Fibroblast of the aortic adventitia (primary cell): Measurements from ENCODE around the gene NAGLU. TPM values are rescaled to one million over a fixed set of nuclear protein-coding genes. Genes with fewer than 3 reads are reported as not detected.

ENCODE experiments used
- DNase-seq: peaks from one replicate; pipeline ENCODE4 v3.0.0-alpha.2; 2010; ENCODE audit warnings: low read depth
- H3K4me3 ChIP-seq: 2 replicates; pipeline ENCODE4 v1.5.1; 2011; ENCODE audit warnings: low read depth, mild to moderate bottlenecking, control low read depth, low read length, moderate library complexity
- CTCF ChIP-seq: IDR thresholded peaks from 2 replicates; pipeline ENCODE4 v1.5.1; 2011; ENCODE audit warnings: mild to moderate bottlenecking, low read length, control low read depth, inconsistent platforms; ENCODE audit not compliant: insufficient read depth
- small RNA-seq: library from RNA; depleted of rRNA; stranded (forward); fragments of <200 nt; gene quantifications from one replicate; pipeline ENCODE3, GENCODE V24; 2012
- total RNA-seq: library from RNA; depleted of rRNA; stranded (reverse); fragments of >200 nt; gene quantifications from 2 replicates; pipeline ENCODE4 v1.2.3, GENCODE V29; 2012; ENCODE audit warnings: low replicate concordance

Gene NAGLU
- total RNA-seq, 1 donor: 41.8 TPM

DNA sequence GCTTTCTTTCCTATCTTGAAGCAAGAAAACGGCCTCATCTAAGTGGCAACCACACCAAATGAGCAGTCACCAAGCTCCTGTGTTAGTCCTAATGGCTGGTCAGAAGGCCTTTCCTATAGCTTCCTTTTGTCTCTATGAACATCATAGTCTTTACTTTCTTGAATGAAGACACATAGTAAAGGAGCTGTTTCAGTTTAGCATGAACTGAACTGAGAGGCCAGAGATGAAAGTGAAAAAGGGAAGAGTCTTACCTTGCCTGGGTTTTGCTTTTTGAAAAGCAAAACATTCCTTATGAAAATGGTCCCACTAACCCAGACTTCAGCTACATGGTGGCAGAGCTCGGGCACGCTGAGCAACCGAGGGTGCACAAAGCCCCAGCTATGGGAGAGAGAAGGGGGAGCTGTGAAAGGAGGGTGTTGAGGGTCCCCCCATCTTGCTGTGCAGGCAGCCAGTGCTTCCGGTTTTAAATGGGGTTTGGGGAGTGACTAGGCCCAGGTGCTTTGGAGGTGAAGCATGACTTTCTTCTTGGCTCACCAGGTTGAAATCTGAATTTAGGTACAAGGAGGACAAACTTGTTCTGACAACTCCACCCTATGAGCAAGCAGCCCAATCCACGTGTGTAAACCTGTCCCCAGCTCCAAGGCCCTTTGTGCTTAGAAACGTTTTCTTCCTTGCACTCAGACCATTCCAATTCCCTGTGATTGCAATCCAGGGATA, 50.6 kb downstream of the NAGLU start:
- no peak overlapping the region for H3K4me3 ChIP-seq
- no peak for DNase-seq
- TF ChIP-seq CTCF: no peak

DNA sequence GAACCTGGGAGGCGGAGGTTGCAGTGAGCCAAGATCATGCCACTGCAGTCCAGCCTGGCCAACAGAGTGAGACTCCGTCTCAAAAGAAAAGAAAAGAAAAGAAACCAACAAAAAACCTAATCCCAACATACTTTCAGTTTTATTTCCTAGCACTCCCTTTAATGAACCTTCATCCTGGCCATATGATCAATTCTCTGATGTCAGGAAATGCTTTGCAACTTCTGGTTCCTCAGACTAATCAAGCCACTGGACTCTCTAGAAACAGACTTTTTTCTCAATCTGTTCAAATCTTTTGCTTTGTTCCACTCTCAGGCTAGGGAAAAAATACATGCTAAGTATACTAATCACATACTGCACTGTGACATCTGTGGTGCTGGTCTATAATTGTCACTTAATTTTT, 54.8 kb downstream of the NAGLU start:
- no peak for DNase-seq
- H3K4me3 ChIP-seq: no peak overlapping the region

DNA sequence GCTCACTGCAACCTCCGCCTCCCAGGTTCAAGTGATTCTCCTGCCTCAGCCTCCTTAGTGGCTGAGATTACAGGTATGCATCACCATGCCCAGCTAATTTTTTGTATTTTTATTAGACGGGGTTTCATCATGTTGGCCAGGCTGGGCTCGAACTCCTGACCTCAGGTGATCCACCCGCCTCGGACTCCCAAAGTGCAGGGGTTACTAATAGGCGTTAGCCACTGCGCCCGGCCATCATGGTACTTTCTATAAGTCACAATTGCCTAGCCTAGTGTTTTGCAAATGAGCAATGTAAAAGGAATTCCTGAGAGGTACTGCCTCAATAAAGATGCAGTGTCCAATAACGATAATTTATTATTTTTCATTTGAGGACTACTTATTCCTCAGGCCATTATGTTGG, 55.4 kb downstream of the NAGLU start:
- DNase-seq: no peak
- no peak for TF ChIP-seq CTCF
- no peak overlapping the region for H3K4me3 ChIP-seq

More for the DNA sequence above, 54.8 kb downstream of the NAGLU start:
- no peak for TF ChIP-seq CTCF

Small RNA genes lying within 50 kb of the gene (small RNA-seq; reads per million reads assigned to genes)
- not detected for gene MIR548AT

Other genes starting within 250 kb of the NAGLU start
- 25.2 and 27.3 TPM in 2 replicates for gene STAT5A, start 247.7 kb upstream of the NAGLU start, total RNA-seq
- 103 and 137 TPM in 2 replicates for gene STAT3, start 147.8 kb upstream of the NAGLU start, total RNA-seq
- gene CAVIN1, start 113.0 kb upstream of the NAGLU start, total RNA-seq: 639 and 721 TPM in 2 replicates
- 40.0 and 60.6 TPM in 2 replicates for gene ATP6V0A1, start 77.4 kb upstream of the NAGLU start, total RNA-seq
- 0.99 and 4.7 TPM in 2 replicates for gene HSD17B1, start 16.7 kb downstream of the NAGLU start, total RNA-seq
- 11.0 and 19.1 TPM in 2 replicates for gene COASY, start 25.9 kb downstream of the NAGLU start, total RNA-seq
- 10.5 and 41.8 TPM in 2 replicates for gene MLX, start 30.9 kb downstream of the NAGLU start, total RNA-seq
- 0.49 and 18.3 TPM in 2 replicates for gene PSMC3IP, start 41.5 kb downstream of the NAGLU start, total RNA-seq
- gene RETREG3, start 73.1 kb downstream of the NAGLU start, total RNA-seq: 41.1 and 52.6 TPM in 2 replicates
- 15.3 and 50.6 TPM in 2 replicates for gene TUBG1, start 73.4 kb downstream of the NAGLU start, total RNA-seq
- gene TUBG2, start 123.0 kb downstream of the NAGLU start, total RNA-seq: 4.3 and 12.1 TPM in 2 replicates
- gene PLEKHH3, start 140.8 kb downstream of the NAGLU start, total RNA-seq: 15.5 and 15.6 TPM in 2 replicates
- gene CCR10, start 145.6 kb downstream of the NAGLU start, total RNA-seq: 4.3 and 4.9 TPM in 2 replicates
- gene CNTNAP1, start 146.3 kb downstream of the NAGLU start, total RNA-seq: 32.0 and 41.5 TPM in 2 replicates
- gene EZH1, start 208.8 kb downstream of the NAGLU start, total RNA-seq: 26.7 and 31.4 TPM in 2 replicates
- gene RAMP2, start 225.0 kb downstream of the NAGLU start, total RNA-seq: 0.27 and 4.8 TPM in 2 replicates
- gene VPS25, start 237.2 kb downstream of the NAGLU start, total RNA-seq: 4.2 and 57.2 TPM in 2 replicates
- gene WNK4, start 244.4 kb downstream of the NAGLU start, total RNA-seq: 0.45 and 3.5 TPM in 2 replicates